GM21576 (cell line): ENCODE results near the gene GRIA1.

ENCODE experiments used
- ATAC-seq: cut with Tn5 transposase; IDR thresholded peaks from one replicate; pipeline ENCODE4 v1.9.1; 2021; ENCODE audit warnings: mild to moderate bottlenecking, moderate library complexity; ENCODE audit not compliant: unreplicated experiment

Gene GRIA1

GRCh38 chr5:153490118-153491037, at the start of gene GRIA1:
GRIA1 (plus strand) TSS chr5:153490670.
- ATAC-seq: no peak

DNA sequence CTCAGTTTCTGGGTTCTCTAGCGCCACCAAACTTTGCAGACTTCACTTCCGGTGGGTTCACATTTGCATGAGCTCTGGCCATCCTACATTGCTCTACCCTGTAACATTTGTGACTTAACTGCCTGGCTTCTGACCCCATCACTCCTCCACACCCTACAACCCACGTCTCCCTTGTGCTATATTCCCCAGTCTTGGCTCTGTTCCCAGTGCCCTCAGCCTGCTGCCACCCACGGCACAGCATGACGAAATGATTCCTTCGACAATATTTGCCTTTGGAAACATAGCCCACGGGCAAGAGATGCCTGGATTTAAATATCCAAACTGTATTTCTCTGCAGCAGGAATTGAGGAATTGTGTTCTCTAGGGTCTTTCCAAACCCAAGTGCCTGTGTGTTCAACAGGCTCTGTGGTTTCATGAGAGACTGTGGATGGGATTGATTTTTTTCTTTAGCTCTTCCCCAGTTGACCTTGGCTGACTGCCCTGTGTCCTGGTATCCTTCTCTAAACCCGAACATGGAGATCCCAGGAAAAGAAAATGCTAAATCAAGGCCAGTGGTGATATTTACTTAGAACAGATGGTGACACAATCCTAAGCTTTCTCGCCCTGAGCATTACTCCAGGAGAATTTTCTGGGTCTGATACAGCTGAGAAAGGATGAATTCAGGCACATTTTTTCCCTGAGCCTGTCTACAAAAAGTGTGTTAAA, 44.4 kb upstream of the GRIA1 start:
- no peak for ATAC-seq

GRCh38 chr5:153447534-153447933, 42.9 kb upstream of the GRIA1 start:
- no peak for ATAC-seq

DNA sequence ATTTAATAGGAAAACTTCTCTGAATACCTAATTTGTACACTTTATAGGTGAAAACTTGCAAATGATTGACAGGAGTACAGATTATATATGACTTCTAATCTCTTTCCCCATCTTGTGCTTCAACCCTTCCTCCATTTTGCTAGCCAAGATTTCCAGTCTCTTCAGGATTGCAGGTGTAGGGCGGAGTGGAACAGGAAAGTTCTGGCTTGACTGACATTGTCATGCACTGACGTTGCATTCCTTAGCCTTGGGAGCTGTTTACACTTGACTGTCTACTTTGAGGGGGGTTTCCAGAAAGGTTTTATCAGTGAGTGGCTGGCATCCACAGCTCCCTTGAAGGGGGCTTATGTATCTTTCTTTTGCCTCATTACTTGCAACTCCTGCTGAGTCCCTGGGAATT, 34.1 kb upstream of the GRIA1 start:
- no peak for ATAC-seq

GRCh38 chr5:153456993-153457392, 33.5 kb upstream of the GRIA1 start:
- no peak for ATAC-seq

GRCh38 chr5:153458268-153458667, 32.2 kb upstream of the GRIA1 start:
- no peak for ATAC-seq

DNA sequence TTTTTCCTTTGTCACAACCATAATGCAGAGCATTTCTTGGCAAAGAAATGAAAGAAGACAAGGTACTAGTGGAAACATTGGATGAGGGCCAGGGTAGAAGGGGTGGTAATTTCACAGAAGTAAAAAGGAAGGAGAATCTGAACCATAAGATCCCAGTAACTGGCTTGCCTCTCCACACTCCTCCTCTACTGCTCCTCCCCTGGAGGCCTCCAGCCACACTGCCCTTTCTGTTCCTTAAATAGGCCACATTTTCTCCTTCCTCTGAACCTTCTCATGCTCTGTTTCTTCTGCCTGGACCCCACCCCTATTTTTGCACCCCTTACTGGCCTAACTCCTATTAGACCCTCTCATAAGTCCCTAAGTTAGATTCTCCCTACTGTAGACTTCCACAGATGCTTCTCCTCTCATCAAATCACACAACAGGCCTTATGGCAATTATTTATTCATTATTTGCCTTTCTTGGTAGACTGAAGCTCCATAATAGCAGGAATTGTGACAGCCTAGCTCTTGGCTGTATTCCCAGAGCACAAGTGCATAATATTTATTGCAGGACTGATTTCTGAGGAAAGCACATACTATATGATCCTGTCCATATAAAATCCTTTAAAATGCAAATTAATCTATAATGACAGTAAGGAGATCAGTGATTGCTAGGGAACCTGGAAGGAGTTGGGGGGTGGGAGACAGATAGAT, 31.3 kb upstream of the GRIA1 start:
- ATAC-seq: no peak

GRCh38 chr5:153460421-153460820, 30.0 kb upstream of the GRIA1 start:
- ATAC-seq: no peak

DNA sequence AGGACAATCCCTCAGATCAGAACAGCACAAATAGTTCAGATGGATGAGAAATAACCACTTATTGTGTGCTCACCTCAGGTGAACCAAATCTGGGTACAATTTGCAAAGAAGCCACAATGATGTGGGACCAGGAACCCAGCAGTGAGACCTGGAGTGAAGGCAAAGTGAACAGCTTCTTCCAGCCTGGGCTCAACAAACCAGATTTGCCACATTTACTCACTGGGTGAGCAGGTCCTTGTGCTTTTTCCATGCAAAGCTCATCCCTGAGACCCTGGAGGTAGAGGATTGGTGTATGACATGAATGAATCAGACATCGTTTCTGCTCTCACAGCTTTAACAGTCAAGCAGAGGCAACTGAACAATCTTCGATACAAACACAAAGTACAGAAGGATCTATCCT, 29.1 kb upstream of the GRIA1 start:
- ATAC-seq: no peak

DNA sequence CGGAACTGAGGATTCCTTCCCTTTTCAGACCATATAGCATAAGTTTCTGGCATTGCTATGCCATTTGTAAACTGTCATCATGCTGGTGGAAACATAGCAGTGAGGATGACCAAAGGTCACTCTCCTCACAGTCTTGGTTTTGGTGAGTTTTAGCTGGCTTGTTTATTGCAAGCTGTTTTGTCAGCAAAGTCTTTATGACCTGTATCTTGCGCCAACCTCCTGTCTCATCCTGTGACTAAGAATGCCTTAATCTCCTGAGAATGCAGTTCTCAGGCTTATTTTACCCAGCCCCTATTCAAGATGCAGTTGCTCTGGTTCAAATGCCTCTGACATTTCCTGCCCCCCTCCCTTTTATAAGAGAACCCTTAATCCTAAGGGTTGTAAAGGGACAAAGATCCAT, 26.7 kb upstream of the GRIA1 start:
- no peak for ATAC-seq

GRCh38 chr5:153467546-153467945, 22.9 kb upstream of the GRIA1 start:
- ATAC-seq: no peak

GRCh38 chr5:153469423-153469822, 21.0 kb upstream of the GRIA1 start:
- ATAC-seq: no peak

- ATAC-seq: no peak
These were observed 19.7 kb upstream of the GRIA1 start for GRCh38 chr5:153470736-153471135.

GRCh38 chr5:153476767-153477166, 13.7 kb upstream of the GRIA1 start:
- no peak for ATAC-seq

- ATAC-seq: peak; percentile 89
These were observed 10.1 kb upstream of the GRIA1 start for GRCh38 chr5:153480401-153480800.

DNA sequence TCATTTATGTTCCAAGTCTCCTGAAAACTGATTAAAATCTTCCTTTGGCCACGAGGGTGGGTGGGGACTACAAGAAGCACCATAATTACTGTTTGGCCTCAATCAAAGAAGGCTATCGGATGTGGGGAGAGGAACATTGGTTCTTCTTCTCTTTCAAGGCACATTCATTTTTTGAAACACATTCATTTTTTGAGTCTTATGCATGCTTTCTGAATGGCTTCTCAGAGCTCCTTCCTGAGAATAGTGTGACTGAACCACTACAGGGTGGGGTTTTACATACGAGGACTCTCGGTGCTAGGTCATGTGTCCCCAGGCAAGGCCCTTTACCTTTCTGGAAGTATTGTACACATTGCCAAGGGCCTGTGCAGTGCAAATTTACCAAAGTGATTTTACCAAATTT, 7.0 kb upstream of the GRIA1 start:
- ATAC-seq: no peak

DNA sequence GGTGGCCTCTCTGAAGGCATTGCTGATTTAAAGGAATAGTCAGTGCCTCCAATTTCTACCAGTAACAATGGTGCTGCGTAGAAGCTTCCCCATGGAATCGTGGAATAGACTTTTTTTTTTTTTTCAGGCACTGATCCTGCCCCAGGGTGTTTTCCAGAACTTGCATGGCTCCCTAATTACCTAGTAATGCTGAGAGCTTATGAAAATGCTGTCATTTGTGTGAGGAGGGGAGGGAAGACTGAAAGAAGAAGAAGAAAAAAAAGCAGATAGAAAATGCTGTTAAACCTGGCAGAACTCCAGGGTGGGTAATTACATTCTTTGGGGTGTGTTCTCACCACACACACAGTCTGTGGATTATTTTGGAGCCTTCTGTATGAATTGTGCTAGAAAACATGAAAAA, 4.8 kb upstream of the GRIA1 start:
- no peak for ATAC-seq

DNA sequence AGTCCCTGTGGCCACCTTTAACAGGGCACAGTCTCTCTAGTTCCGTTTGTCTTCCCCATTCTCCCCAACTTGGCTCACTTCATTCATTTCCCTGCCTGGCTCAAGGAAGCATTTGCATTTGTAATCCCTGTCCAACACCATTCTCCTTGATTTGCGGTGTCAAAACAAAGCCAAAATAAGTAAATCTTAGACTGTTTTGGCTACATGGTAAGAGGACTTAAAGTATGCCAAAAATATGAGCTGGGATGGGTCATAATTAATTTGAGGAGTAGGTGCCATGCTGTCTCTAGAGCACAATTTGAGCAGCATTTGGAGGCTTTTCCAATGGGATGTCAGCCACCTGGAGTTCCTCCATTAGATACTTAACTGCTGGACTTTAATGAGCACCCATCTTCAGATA, 3.7 kb upstream of the GRIA1 start:
- ATAC-seq: no peak

GRCh38 chr5:153489611-153490010, 859 bp upstream of the GRIA1 start:
- ATAC-seq: no peak

GRCh38 chr5:153491038-153491744, 721 bp downstream of the GRIA1 start:
- ATAC-seq: no peak

DNA sequence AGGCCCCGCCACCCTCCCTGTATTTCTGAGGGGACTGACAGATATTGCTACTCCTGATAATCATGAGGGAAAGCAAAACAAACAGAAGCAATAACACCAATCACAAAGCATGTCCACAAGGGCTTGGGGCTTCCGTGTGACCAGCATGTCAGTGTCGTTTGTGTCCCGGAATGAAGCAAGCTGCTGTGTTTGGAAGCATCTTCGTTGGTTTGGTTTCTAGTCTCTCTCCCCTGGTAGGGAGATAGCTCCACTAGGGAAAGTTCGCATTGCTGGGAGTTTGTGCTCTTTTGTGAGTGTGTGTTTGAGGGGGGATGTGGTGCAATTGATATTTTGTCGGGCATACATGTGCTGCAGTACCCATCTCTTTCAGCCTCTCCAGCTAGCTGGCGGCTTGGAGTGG, 1.4 kb downstream of the GRIA1 start:
- ATAC-seq: no peak
